Hepatocyte (in vitro differentiated cells): ENCODE data around the gene LINGO1. TPM values are rescaled to one million over a fixed set of nuclear protein-coding genes. Genes with fewer than 3 reads are reported as not detected.
A peak's percentile ranks its signal among the peaks of the same experiment; 100 is the strongest.

Source experiments
- DNase-seq: peaks from one replicate; pipeline ENCODE4 v3.0.0-alpha.2; 2016; ENCODE audit warnings: low spot score
- H2AFZ ChIP-seq: fragments of 200-600 bp; sonication (generic); 2 replicates; pipeline ENCODE4 v1.6.0; 2016; ENCODE audit warnings: antibody characterized with exemption, mild to moderate bottlenecking
- H3K27ac ChIP-seq: fragments of 200-600 bp; sonication (generic); 2 replicates; pipeline ENCODE4 v1.5.1; 2016; ENCODE audit warnings: mild to moderate bottlenecking
- H3K27me3 ChIP-seq: fragments of 200-600 bp; sonication (generic); 2 replicates; pipeline ENCODE4 v1.6.1; 2016
- H3K36me3 ChIP-seq: fragments of 200-600 bp; sonication (generic); replicated peaks from 2 replicates; pipeline ENCODE4 v1.5.1; 2016; ENCODE audit warnings: low read depth; ENCODE audit not compliant: insufficient read depth
- H3K4me1 ChIP-seq: fragments of 200-600 bp; sonication (generic); 2 replicates; pipeline ENCODE4 v1.5.1; 2016; ENCODE audit warnings: mild to moderate bottlenecking, moderate library complexity; ENCODE audit not compliant: insufficient read depth
- H3K4me2 ChIP-seq: fragments of 200-600 bp; sonication (generic); 2 replicates; pipeline ENCODE4 v1.6.0; 2016
- H3K4me3 ChIP-seq: fragments of 200-600 bp; sonication (generic); 2 replicates; pipeline ENCODE4 v1.5.1; 2016; ENCODE audit warnings: mild to moderate bottlenecking
- H3K79me2 ChIP-seq: fragments of 200-600 bp; sonication (generic); 2 replicates; pipeline ENCODE4 v1.6.0; 2017; ENCODE audit warnings: mild to moderate bottlenecking
- H3K9me2 ChIP-seq: fragments of 200-600 bp; sonication (generic); replicated peaks from 2 replicates; pipeline ENCODE4 v1.6.0; 2017; ENCODE audit warnings: mild to moderate bottlenecking; ENCODE audit not compliant: insufficient read depth
- H3K9me3 ChIP-seq: fragments of 200-600 bp; sonication (generic); 2 replicates; pipeline ENCODE4 v1.5.1; 2016; ENCODE audit warnings: low read depth, mild to moderate bottlenecking
- H4K20me1 ChIP-seq: fragments of 200-600 bp; sonication (generic); 2 replicates; pipeline ENCODE4 v1.6.0; 2016; ENCODE audit warnings: mild to moderate bottlenecking; ENCODE audit not compliant: insufficient read depth, poor library complexity, severe bottlenecking
- CTCF ChIP-seq: fragments of 200-600 bp; sonication (generic); IDR thresholded peaks from 2 replicates; pipeline ENCODE4 v1.5.1; 2016; ENCODE audit warnings: antibody characterized with exemption, mild to moderate bottlenecking; ENCODE audit not compliant: poor library complexity
- EZH2 ChIP-seq: fragments of 200-600 bp; sonication (generic); IDR thresholded peaks from 2 replicates; pipeline ENCODE4 v1.6.1; 2016; ENCODE audit warnings: antibody characterized with exemption, mild to moderate bottlenecking, borderline replicate concordance
- EZH2phosphoT487 ChIP-seq: fragments of 200-600 bp; sonication (generic); IDR thresholded peaks from one replicate; pipeline ENCODE4 v1.6.1; 2018; ENCODE audit warnings: antibody characterized with exemption, mild to moderate bottlenecking, low read depth, moderate library complexity; ENCODE audit not compliant: unreplicated experiment, severe bottlenecking
- WGBS: methylation state at CpG from one replicate; pipeline ENCODE4 v1.1.6; 2016; ENCODE audit warnings: low lambda C conversion rate; ENCODE audit errors: missing lambda C conversion rate; 5-methylcytosine and 5-hydroxymethylcytosine counted together
- polyA plus RNA-seq: library from polyadenylated mRNA; unstranded; fragments of >200 nt; fragmentation: Nextera tagmentation; extraction: Ambion mirVana; gene quantifications from 2 replicates; pipeline ENCODE4 v1.2.1, GENCODE V29; 2016
- total RNA-seq: library from RNA; depleted of rRNA; stranded (reverse); fragments of >200 nt; gene quantifications from 2 replicates; pipeline ENCODE4 v1.2.3, GENCODE V29; 2014

The LINGO1 gene
- 3.3 and 4.3 TPM in 2 replicates for total RNA-seq
- 5.1 and 8.1 TPM in 2 replicates for polyA plus RNA-seq

GRCh38 chr15:77632534-77633133, at the start of gene LINGO1:
LINGO1 (minus strand) TSS chr15:77632912; CDS start chr15:77632315, 597 bp downstream.
- peaks cover 48% of the 10 kb centered on the region for H3K27me3 ChIP-seq
- peak within 1 kb of the TSS; percentile 68 for H2AFZ ChIP-seq
- peak within 1 kb of the TSS; percentile 99 for H3K4me2 ChIP-seq
- no peak within 1 kb of the TSS for H3K27ac ChIP-seq
- no peak for TF ChIP-seq EZH2
- TF ChIP-seq EZH2phosphoT487: no peak
- no peak for TF ChIP-seq CTCF
- no peaks in the 10 kb centered on the region for H3K36me3 ChIP-seq
- H3K4me3 ChIP-seq: peak within 1 kb of the TSS; percentile 61
- WGBS: 0% methylated on average over 9 of the region's 88 CpGs
- no peaks in the 10 kb centered on the region for H3K9me2 ChIP-seq
- H3K9me3 ChIP-seq: no peaks in the 10 kb centered on the region
- peak; percentile 73 for DNase-seq
- peaks cover 14% of the 10 kb centered on the region for H3K4me1 ChIP-seq
- no peaks in the 10 kb centered on the region for H4K20me1 ChIP-seq
- H3K79me2 ChIP-seq: no peaks in the 10 kb centered on the region

- H3K9me3 ChIP-seq: no peaks in the 10 kb centered on the region
- no peaks in the 10 kb centered on the region for H3K79me2 ChIP-seq
- no peaks in the 10 kb centered on the region for H3K4me1 ChIP-seq
- H3K4me2 ChIP-seq: no peak overlapping the region
- no peak overlapping the region for H2AFZ ChIP-seq
- H3K36me3 ChIP-seq: no peaks in the 10 kb centered on the region
- H3K27ac ChIP-seq: no peak overlapping the region
- no peak overlapping the region for H3K4me3 ChIP-seq
- H3K9me2 ChIP-seq: no peaks in the 10 kb centered on the region
- TF ChIP-seq CTCF (no peak), EZH2 (no peak), EZH2phosphoT487 (no peak)
- H4K20me1 ChIP-seq: no peaks in the 10 kb centered on the region
- whole genome bisulfite sequencing: 76% methylated on average over 2 of the region's 2 CpGs
- DNase-seq: no peak
- no peaks in the 10 kb centered on the region for H3K27me3 ChIP-seq
Measured at GRCh38 chr15:77681362-77681761, 48.6 kb upstream of the LINGO1 start.

GRCh38 chr15:77676569-77677375, 44.1 kb upstream of the LINGO1 start:
- WGBS: 84% methylated on average over 18 of the region's 18 CpGs
- DNase-seq: no peak
- Histone ChIP-seq H3K27ac (no peak overlapping the region), H4K20me1 (no peaks in the 10 kb centered on the region), H3K4me1 (no peaks in the 10 kb centered on the region), H2AFZ (no peak overlapping the region), H3K36me3 (no peaks in the 10 kb centered on the region), H3K4me3 (no peak overlapping the region), H3K4me2 (no peak overlapping the region), H3K9me3 (no peaks in the 10 kb centered on the region), H3K9me2 (no peaks in the 10 kb centered on the region), H3K27me3 (no peaks in the 10 kb centered on the region), H3K79me2 (no peaks in the 10 kb centered on the region)
- TF ChIP-seq EZH2phosphoT487: no peak

GRCh38 chr15:77675806-77676415, 43.2 kb upstream of the LINGO1 start:
- Histone ChIP-seq H3K4me2 (no peak overlapping the region), H3K4me3 (no peak overlapping the region), H3K36me3 (no peaks in the 10 kb centered on the region), H4K20me1 (no peaks in the 10 kb centered on the region), H3K9me2 (no peaks in the 10 kb centered on the region), H2AFZ (no peak overlapping the region), H3K9me3 (no peaks in the 10 kb centered on the region), H3K79me2 (no peaks in the 10 kb centered on the region), H3K27me3 (no peaks in the 10 kb centered on the region), H3K4me1 (no peaks in the 10 kb centered on the region), H3K27ac (no peak overlapping the region)
- DNase-seq: no peak
- no peak for TF ChIP-seq CTCF
- TF ChIP-seq EZH2: no peak
- TF ChIP-seq EZH2phosphoT487: no peak
- WGBS: 87% methylated on average over 5 of the region's 5 CpGs
